T-helper 2 cell treated with Interferon-gamma antibody and Interleukin-4, amounts not matched to agents 5 μg/mL and 100 μg/mL, for 36 hours (primary cell): ENCODE data around the gene RIMS1.

Experiments
- DNase-seq: peaks from one replicate; pipeline ENCODE4 v3.0.0; 2021; ENCODE audit warnings: low spot score
- H3K27ac Mint-ChIP-seq: one replicate; pipeline ENCODE4 v1.8.0; 2021; ENCODE audit warnings: mild to moderate bottlenecking, mixed read lengths
- H3K27me3 Mint-ChIP-seq: one replicate; pipeline ENCODE4 v1.8.0; 2021; ENCODE audit warnings: low read depth, mixed read lengths
- H3K36me3 Mint-ChIP-seq: one replicate; pipeline ENCODE4 v1.8.0; 2021; ENCODE audit warnings: low read depth, mixed read lengths
- H3K4me1 Mint-ChIP-seq: one replicate; pipeline ENCODE4 v1.8.0; 2021; ENCODE audit warnings: low read depth, mixed read lengths
- H3K4me3 Mint-ChIP-seq: one replicate; pipeline ENCODE4 v1.8.0; 2022; ENCODE audit warnings: mild to moderate bottlenecking, moderate library complexity, mixed read lengths
- H3K9me3 Mint-ChIP-seq: one replicate; pipeline ENCODE4 v1.8.0; 2021; ENCODE audit warnings: mixed read lengths

Gene RIMS1

GRCh38 chr6:72212686-72213085, 326.3 kb downstream of the RIMS1 start:
- H3K9me3 Mint-ChIP-seq, result no peaks in the 10 kb centered on the region
- H3K4me3 Mint-ChIP-seq, result no peak overlapping the region
- DNase-seq, result no peak
- H3K27ac Mint-ChIP-seq, result no peak overlapping the region
- no peaks in the 10 kb centered on the region for H3K27me3 Mint-ChIP-seq
- H3K36me3 Mint-ChIP-seq, result no peaks in the 10 kb centered on the region
- H3K4me1 Mint-ChIP-seq, result no peaks in the 10 kb centered on the region

- no peaks in the 10 kb centered on the region for H3K36me3 Mint-ChIP-seq
- no peaks in the 10 kb centered on the region for H3K4me1 Mint-ChIP-seq
- H3K27ac Mint-ChIP-seq, result no peak overlapping the region
Observed at GRCh38 chr6:72213654-72214053, 327.3 kb downstream of the RIMS1 start.

GRCh38 chr6:72216222-72217068, 330.1 kb downstream of the RIMS1 start:
- no peak for DNase-seq
- Mint-ChIP-seq H3K27ac (no peak overlapping the region), H3K4me1 (no peaks in the 10 kb centered on the region), H3K4me3 (no peak overlapping the region), H3K27me3 (no peaks in the 10 kb centered on the region), H3K9me3 (no peaks in the 10 kb centered on the region), H3K36me3 (no peaks in the 10 kb centered on the region)

More at GRCh38 chr6:72213654-72214053, 327.3 kb downstream of the RIMS1 start:
- H3K9me3 Mint-ChIP-seq, result no peaks in the 10 kb centered on the region
- no peak overlapping the region for H3K4me3 Mint-ChIP-seq
- H3K27me3 Mint-ChIP-seq, result no peaks in the 10 kb centered on the region
- DNase-seq, result no peak

GRCh38 chr6:72217626-72218025, 331.3 kb downstream of the RIMS1 start:
- H3K4me1 Mint-ChIP-seq, result no peaks in the 10 kb centered on the region
- H3K27me3 Mint-ChIP-seq, result no peaks in the 10 kb centered on the region
- H3K36me3 Mint-ChIP-seq, result no peaks in the 10 kb centered on the region
- no peaks in the 10 kb centered on the region for H3K9me3 Mint-ChIP-seq
- H3K4me3 Mint-ChIP-seq, result no peak overlapping the region
- no peak overlapping the region for H3K27ac Mint-ChIP-seq
- DNase-seq, result no peak

- H3K27me3 Mint-ChIP-seq, result no peaks in the 10 kb centered on the region
- H3K4me3 Mint-ChIP-seq, result no peak overlapping the region
- no peak overlapping the region for H3K27ac Mint-ChIP-seq
- H3K9me3 Mint-ChIP-seq, result no peaks in the 10 kb centered on the region
- no peak for DNase-seq
- H3K36me3 Mint-ChIP-seq, result no peaks in the 10 kb centered on the region
- no peaks in the 10 kb centered on the region for H3K4me1 Mint-ChIP-seq
Observed at GRCh38 chr6:72218125-72218524, 331.8 kb downstream of the RIMS1 start.

GRCh38 chr6:72219536-72219935, 333.2 kb downstream of the RIMS1 start:
- Mint-ChIP-seq H3K4me1 (no peaks in the 10 kb centered on the region), H3K4me3 (no peak overlapping the region), H3K9me3 (no peaks in the 10 kb centered on the region), H3K27ac (no peak overlapping the region), H3K36me3 (no peaks in the 10 kb centered on the region), H3K27me3 (no peaks in the 10 kb centered on the region)
- no peak for DNase-seq

GRCh38 chr6:72238021-72238420, 351.7 kb downstream of the RIMS1 start:
- Mint-ChIP-seq H3K36me3 (no peaks in the 10 kb centered on the region), H3K9me3 (no peaks in the 10 kb centered on the region), H3K4me1 (no peaks in the 10 kb centered on the region), H3K4me3 (no peak overlapping the region), H3K27me3 (no peaks in the 10 kb centered on the region), H3K27ac (no peak overlapping the region)
- no peak for DNase-seq

GRCh38 chr6:72238900-72239299, 352.6 kb downstream of the RIMS1 start:
- H3K9me3 Mint-ChIP-seq, result no peaks in the 10 kb centered on the region
- no peaks in the 10 kb centered on the region for H3K4me1 Mint-ChIP-seq
- H3K27ac Mint-ChIP-seq, result no peak overlapping the region
- no peaks in the 10 kb centered on the region for H3K27me3 Mint-ChIP-seq
- H3K4me3 Mint-ChIP-seq, result no peak overlapping the region
- no peak for DNase-seq
- H3K36me3 Mint-ChIP-seq, result no peaks in the 10 kb centered on the region

- H3K27me3 Mint-ChIP-seq, result no peaks in the 10 kb centered on the region
- H3K4me3 Mint-ChIP-seq, result no peak overlapping the region
- H3K36me3 Mint-ChIP-seq, result no peaks in the 10 kb centered on the region
- H3K9me3 Mint-ChIP-seq, result no peaks in the 10 kb centered on the region
- DNase-seq, result no peak
- no peaks in the 10 kb centered on the region for H3K4me1 Mint-ChIP-seq
- H3K27ac Mint-ChIP-seq, result no peak overlapping the region
Observed at GRCh38 chr6:72245565-72245964, 359.2 kb downstream of the RIMS1 start.

- H3K9me3 Mint-ChIP-seq, result no peaks in the 10 kb centered on the region
- H3K4me1 Mint-ChIP-seq, result no peaks in the 10 kb centered on the region
- H3K36me3 Mint-ChIP-seq, result no peaks in the 10 kb centered on the region
- H3K4me3 Mint-ChIP-seq, result no peak overlapping the region
- no peak overlapping the region for H3K27ac Mint-ChIP-seq
- DNase-seq, result no peak
- H3K27me3 Mint-ChIP-seq, result no peaks in the 10 kb centered on the region
Observed at GRCh38 chr6:72246926-72247325, 360.6 kb downstream of the RIMS1 start.

- Mint-ChIP-seq H3K4me1 (no peaks in the 10 kb centered on the region), H3K27ac (no peak overlapping the region), H3K27me3 (no peaks in the 10 kb centered on the region), H3K9me3 (no peaks in the 10 kb centered on the region), H3K4me3 (no peak overlapping the region), H3K36me3 (no peaks in the 10 kb centered on the region)
- DNase-seq, result no peak
Observed at GRCh38 chr6:72248621-72249020, 362.3 kb downstream of the RIMS1 start.

GRCh38 chr6:72250664-72251063, 364.3 kb downstream of the RIMS1 start:
- Mint-ChIP-seq H3K36me3 (no peaks in the 10 kb centered on the region), H3K4me3 (no peak overlapping the region), H3K27ac (no peak overlapping the region), H3K9me3 (no peaks in the 10 kb centered on the region), H3K4me1 (no peaks in the 10 kb centered on the region), H3K27me3 (no peaks in the 10 kb centered on the region)
- DNase-seq, result no peak

- no peak overlapping the region for H3K27ac Mint-ChIP-seq
- no peak for DNase-seq
- H3K4me3 Mint-ChIP-seq, result no peak overlapping the region
Observed at GRCh38 chr6:72260489-72260888, 374.1 kb downstream of the RIMS1 start.

GRCh38 chr6:72261554-72261953, 375.2 kb downstream of the RIMS1 start:
- Mint-ChIP-seq H3K4me1 (no peaks in the 10 kb centered on the region), H3K27ac (no peak overlapping the region), H3K36me3 (no peaks in the 10 kb centered on the region), H3K27me3 (no peaks in the 10 kb centered on the region), H3K9me3 (no peaks in the 10 kb centered on the region), H3K4me3 (no peak overlapping the region)
- DNase-seq, result no peak

More at GRCh38 chr6:72260489-72260888, 374.1 kb downstream of the RIMS1 start:
- Mint-ChIP-seq H3K36me3 (no peaks in the 10 kb centered on the region), H3K4me1 (no peaks in the 10 kb centered on the region), H3K27me3 (no peaks in the 10 kb centered on the region), H3K9me3 (no peaks in the 10 kb centered on the region)

GRCh38 chr6:72262254-72262653, 375.9 kb downstream of the RIMS1 start:
- DNase-seq, result no peak
- Mint-ChIP-seq H3K36me3 (no peaks in the 10 kb centered on the region), H3K4me3 (no peak overlapping the region), H3K4me1 (no peaks in the 10 kb centered on the region), H3K27ac (no peak overlapping the region), H3K9me3 (no peaks in the 10 kb centered on the region), H3K27me3 (no peaks in the 10 kb centered on the region)
